Fibroblast of lung (primary cell): ENCODE results near the gene MYH9. TPM values are rescaled to one million over a fixed set of nuclear protein-coding genes. Genes with fewer than 3 reads are reported as not detected.

ENCODE experiments used
- DNase-seq, 2 donors: peaks; one replicate each; pipeline versions ENCODE4 v3.0.0 to v3.0.0-alpha.2; 2010; ENCODE audit warnings: low read depth in 2 of 2
- H2AFZ ChIP-seq: 2 replicates; pipeline ENCODE4 v1.5.1; 2012; ENCODE audit warnings: low read length, control low read depth, inconsistent platforms
- H3K27ac ChIP-seq: 2 replicates; pipeline ENCODE4 v1.5.1; 2011; ENCODE audit warnings: low read length, control low read depth; ENCODE audit not compliant: insufficient read depth
- H3K27me3 ChIP-seq: 2 replicates; pipeline ENCODE4 v1.5.1; 2011; ENCODE audit warnings: mild to moderate bottlenecking, low read length; ENCODE audit not compliant: control insufficient read depth, insufficient read depth
- H3K36me3 ChIP-seq: 2 replicates; pipeline ENCODE4 v1.5.1; 2011; ENCODE audit warnings: low read length; ENCODE audit not compliant: control insufficient read depth, insufficient read depth
- H3K4me1 ChIP-seq: 2 replicates; pipeline ENCODE4 v1.5.1; 2011; ENCODE audit warnings: low read length; ENCODE audit not compliant: control insufficient read depth, insufficient read depth; ENCODE audit errors: extremely low read depth
- H3K4me2 ChIP-seq: 2 replicates; pipeline ENCODE4 v1.5.1; 2011; ENCODE audit warnings: low read length, control low read depth; ENCODE audit not compliant: insufficient read depth; ENCODE audit errors: extremely low read depth
- H3K4me3 ChIP-seq, 4 experiments: fragments of 200-600 bp in 1 of 4; sonication (generic) in 1 of 4; replicated peaks in 1 of 4; 2 replicates each; pipeline ENCODE4 v1.5.1; 2011 to 2016; ENCODE audit warnings: low read length in 4 of 4, low read depth in 3 of 4, mild to moderate bottlenecking in 3 of 4, control low read depth in 2 of 4, inconsistent platforms in 1 of 4, mixed read lengths in 1 of 4; ENCODE audit not compliant: insufficient read depth in 1 of 4; ENCODE audit errors: control extremely low read depth in 1 of 4
- H3K79me2 ChIP-seq: 2 replicates; pipeline ENCODE4 v1.5.1; 2012; ENCODE audit warnings: mild to moderate bottlenecking, low read length, inconsistent platforms; ENCODE audit not compliant: control insufficient read depth, insufficient read depth
- H3K9ac ChIP-seq: 2 replicates; pipeline ENCODE4 v1.5.1; 2011; ENCODE audit warnings: mild to moderate bottlenecking, low read length, control low read depth; ENCODE audit not compliant: insufficient read depth
- H3K9me3 ChIP-seq: 2 replicates; pipeline ENCODE4 v1.5.1; 2012; ENCODE audit warnings: low read depth, low read length; ENCODE audit not compliant: control insufficient read depth, insufficient read depth
- H4K20me1 ChIP-seq: 2 replicates; pipeline ENCODE4 v1.5.1; 2011; ENCODE audit warnings: low read length; ENCODE audit not compliant: control insufficient read depth, insufficient read depth; ENCODE audit errors: extremely low read depth
- EZH2 ChIP-seq: IDR thresholded peaks from 2 replicates; pipeline ENCODE4 v1.5.1; 2012; ENCODE audit warnings: low read length, control low read depth, mild to moderate bottlenecking; ENCODE audit errors: missing control alignments
- polyA plus RNA-seq, 2 donors: library from polyadenylated mRNA; depleted of rRNA in 1 of 2; stranded (reverse) in 1 of 2; unstranded in 1 of 2; fragments of >200 nt; gene quantifications; 2 replicates each; pipeline ENCODE4 v1.2.1, GENCODE V29; 2011 to 2012; ENCODE audit warnings: missing spikeins in 1 of 2
- total RNA-seq: library from RNA; depleted of rRNA; stranded (reverse); fragments of >200 nt; gene quantifications from 2 replicates; pipeline ENCODE4 v1.2.1, GENCODE V29; 2014
- TF ChIP-seq, protein P1 (sequence below), 2 donors: IDR thresholded peaks in 1 of 2; conservative IDR thresholded peaks in 1 of 2; 1 replicate in 1 of 2; 2 replicates in 1 of 2; pipeline ENCODE4 v1.5.1; 2011 to 2012; ENCODE audit warnings: low read length in 2 of 2, control low read depth in 1 of 2, inconsistent platforms in 1 of 2, low read depth in 1 of 2, mild to moderate bottlenecking in 1 of 2

Gene MYH9
- total and polyA plus RNA-seq, 2 donors (not counting 1 experiment from before 2014, with no cell fraction given) = 677 to 796 TPM

DNA sequence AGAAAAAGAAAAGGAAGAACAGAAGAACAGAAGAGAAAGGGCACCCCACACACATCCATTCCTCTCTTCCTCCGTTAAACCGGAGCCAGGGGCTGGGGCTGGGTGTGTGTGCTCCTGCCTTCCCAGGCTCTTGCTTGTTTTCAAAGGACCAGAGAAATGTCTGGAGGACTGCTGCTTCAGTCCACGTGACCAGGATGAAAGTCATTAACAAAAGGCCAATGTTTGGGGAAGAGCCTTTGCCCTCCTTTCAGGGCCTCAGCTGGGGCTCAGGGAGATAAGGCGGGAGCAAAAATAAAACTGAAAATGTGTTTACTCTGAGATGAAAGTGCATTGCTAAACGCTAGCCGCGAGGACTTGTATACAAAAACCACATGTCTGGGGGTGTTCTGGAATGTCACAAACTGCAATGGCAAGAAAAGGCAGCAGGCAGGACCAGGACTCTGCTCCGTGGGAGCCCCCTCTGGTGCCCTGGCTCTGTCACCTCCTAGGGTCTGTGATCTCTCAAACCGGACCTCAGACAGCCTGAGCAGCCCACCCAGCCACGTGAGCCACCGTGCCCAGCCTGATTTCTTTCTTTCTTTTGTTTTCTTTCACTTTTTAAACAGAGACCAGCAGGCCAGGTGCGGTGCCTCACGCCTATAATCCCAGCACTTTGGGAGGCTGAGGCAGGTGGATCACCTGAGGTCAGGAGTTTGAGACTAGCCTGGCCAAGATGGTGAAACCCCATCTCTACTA, 31.6 kb upstream of the MYH9 start:
- Histone ChIP-seq H4K20me1 (no peaks in the 10 kb centered on the region), H3K36me3 (no peaks in the 10 kb centered on the region), H3K4me1 (peaks cover 21% of the 10 kb centered on the region), H2AFZ (no peak overlapping the region), H3K79me2 (no peaks in the 10 kb centered on the region), H3K9ac (no peak overlapping the region), H3K27me3 (no peaks in the 10 kb centered on the region), H3K27ac (peak overlapping the region; percentile 50), H3K4me3 (no peak overlapping the region), H3K4me2 (peak overlapping the region; percentile 64), H3K9me3 (no peaks in the 10 kb centered on the region)
- no peak for TF ChIP-seq EZH2
- TF ChIP-seq, protein P1, sequence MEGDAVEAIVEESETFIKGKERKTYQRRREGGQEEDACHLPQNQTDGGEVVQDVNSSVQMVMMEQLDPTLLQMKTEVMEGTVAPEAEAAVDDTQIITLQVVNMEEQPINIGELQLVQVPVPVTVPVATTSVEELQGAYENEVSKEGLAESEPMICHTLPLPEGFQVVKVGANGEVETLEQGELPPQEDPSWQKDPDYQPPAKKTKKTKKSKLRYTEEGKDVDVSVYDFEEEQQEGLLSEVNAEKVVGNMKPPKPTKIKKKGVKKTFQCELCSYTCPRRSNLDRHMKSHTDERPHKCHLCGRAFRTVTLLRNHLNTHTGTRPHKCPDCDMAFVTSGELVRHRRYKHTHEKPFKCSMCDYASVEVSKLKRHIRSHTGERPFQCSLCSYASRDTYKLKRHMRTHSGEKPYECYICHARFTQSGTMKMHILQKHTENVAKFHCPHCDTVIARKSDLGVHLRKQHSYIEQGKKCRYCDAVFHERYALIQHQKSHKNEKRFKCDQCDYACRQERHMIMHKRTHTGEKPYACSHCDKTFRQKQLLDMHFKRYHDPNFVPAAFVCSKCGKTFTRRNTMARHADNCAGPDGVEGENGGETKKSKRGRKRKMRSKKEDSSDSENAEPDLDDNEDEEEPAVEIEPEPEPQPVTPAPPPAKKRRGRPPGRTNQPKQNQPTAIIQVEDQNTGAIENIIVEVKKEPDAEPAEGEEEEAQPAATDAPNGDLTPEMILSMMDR (conservative IDR thresholded peaks at IDR 0.05 in 1 of 2, IDR thresholded peaks at IDR 0.05 in 1 of 2; ENCODE audit: low read depth in 1 of 2, low read length in 2 of 2) = no peak
- peak; percentile 45 to 98 for DNase-seq

DNA sequence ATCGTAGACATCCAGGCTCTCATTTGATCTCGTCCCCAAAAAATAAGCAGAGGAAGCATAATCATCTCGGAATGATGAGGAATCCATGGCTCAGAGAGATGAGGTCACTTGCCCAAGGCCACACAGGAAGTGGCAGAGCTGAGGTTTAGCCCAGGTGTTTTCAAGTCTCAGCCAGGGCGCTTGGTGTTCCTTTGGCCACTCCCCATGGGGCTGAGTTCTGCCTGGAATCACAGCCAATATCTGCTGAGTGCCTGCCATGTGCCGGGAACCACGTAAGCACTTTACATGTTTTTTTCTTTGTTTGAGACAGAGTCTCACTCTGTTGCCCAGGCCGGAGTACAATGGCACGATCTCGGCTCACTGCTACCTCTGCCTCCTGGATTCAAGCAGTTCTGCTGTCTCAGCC, 29.5 kb upstream of the MYH9 start:
- Histone ChIP-seq H3K27me3 (no peaks in the 10 kb centered on the region), H2AFZ (peak overlapping the region; percentile 65), H3K9ac (no peak overlapping the region), H3K4me2 (peak overlapping the region; percentile 48), H4K20me1 (no peaks in the 10 kb centered on the region), H3K27ac (peak overlapping the region; percentile 58), H3K4me3 (no peak overlapping the region), H3K79me2 (no peaks in the 10 kb centered on the region), H3K9me3 (no peaks in the 10 kb centered on the region), H3K4me1 (peaks cover 15% of the 10 kb centered on the region), H3K36me3 (no peaks in the 10 kb centered on the region)
- peak; percentile 38 to 76 for DNase-seq
- TF ChIP-seq, protein P1 (conservative IDR thresholded peaks at IDR 0.05 in 1 of 2, IDR thresholded peaks at IDR 0.05 in 1 of 2; ENCODE audit: low read depth in 1 of 2, low read length in 2 of 2) = no peak
- no peak for TF ChIP-seq EZH2

DNA sequence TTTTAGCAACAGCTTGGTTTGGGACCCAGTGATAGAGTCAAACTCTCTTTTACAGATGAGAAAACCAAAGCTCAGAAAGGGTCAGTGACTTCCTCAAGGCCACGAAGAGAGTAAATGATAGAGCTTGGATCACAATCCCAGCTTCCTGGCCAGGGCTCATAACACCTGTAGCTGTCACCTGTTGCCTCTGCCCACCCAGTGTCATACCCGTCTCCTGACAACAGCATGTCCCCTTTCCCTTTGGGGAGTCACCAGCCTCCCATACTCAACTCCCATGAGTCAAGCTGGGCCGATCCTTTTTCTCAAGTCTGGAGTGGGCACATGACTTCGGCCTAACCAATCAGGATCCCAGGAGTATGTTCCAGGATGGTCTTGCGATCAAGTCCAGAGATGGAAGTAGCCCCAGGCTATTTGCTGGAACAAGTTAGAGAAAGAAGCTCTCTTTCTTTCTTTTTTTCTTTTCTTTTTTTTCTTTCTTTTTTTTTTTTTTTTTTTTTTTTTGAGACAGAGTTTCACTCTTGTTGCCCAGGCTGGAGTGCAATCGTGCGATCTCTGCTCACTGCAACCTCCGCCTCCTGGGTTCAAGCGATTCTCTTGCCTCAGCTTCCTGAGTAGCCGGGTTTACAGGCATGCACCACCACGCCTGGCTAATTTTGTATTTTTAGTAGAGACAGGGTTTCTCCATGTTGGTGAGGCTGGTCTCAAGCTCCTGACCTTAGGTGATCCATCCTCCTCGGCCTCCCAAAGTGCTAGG, 27.8 kb upstream of the MYH9 start:
- H2AFZ ChIP-seq = no peak overlapping the region
- H3K4me3 ChIP-seq = no peak overlapping the region
- peaks cover 14% of the 10 kb centered on the region for H3K4me1 ChIP-seq
- H3K27me3 ChIP-seq = no peaks in the 10 kb centered on the region
- no peak overlapping the region for H3K4me2 ChIP-seq
- H3K36me3 ChIP-seq = no peaks in the 10 kb centered on the region
- no peak overlapping the region for H3K9ac ChIP-seq
- H4K20me1 ChIP-seq = no peaks in the 10 kb centered on the region
- no peak overlapping the region for H3K27ac ChIP-seq
- H3K9me3 ChIP-seq = no peaks in the 10 kb centered on the region
- H3K79me2 ChIP-seq = no peaks in the 10 kb centered on the region
- TF ChIP-seq, protein P1 (conservative IDR thresholded peaks at IDR 0.05 in 1 of 2, IDR thresholded peaks at IDR 0.05 in 1 of 2; ENCODE audit: low read depth in 1 of 2, low read length in 2 of 2) = no peak
- TF ChIP-seq EZH2 = no peak
- DNase-seq = no peak
